GM21381 (cell line): ENCODE measurements around the gene NREP.
A peak's percentile ranks its signal among the peaks of the same experiment; 100 is the strongest.

Experiments
- ATAC-seq: cut with Tn5 transposase; IDR thresholded peaks from one replicate; pipeline ENCODE4 v1.9.1; 2021; ENCODE audit warnings: mild to moderate bottlenecking, moderate library complexity; ENCODE audit not compliant: unreplicated experiment

NREP gene

GRCh38 chr5:111756581-111757354, at the start of gene NREP:
Gene NREP, minus strand, starts transcription at chr5:111757194. Its CDS starts 1,422 bp downstream, at chr5:111755772.
- ATAC-seq, result peak; percentile 13

- ATAC-seq, result no peak
Measured at GRCh38 chr5:111806753-111807152, 49.8 kb upstream of the NREP start.

- no peak for ATAC-seq
Measured at GRCh38 chr5:111806156-111806555, 49.2 kb upstream of the NREP start.

DNA sequence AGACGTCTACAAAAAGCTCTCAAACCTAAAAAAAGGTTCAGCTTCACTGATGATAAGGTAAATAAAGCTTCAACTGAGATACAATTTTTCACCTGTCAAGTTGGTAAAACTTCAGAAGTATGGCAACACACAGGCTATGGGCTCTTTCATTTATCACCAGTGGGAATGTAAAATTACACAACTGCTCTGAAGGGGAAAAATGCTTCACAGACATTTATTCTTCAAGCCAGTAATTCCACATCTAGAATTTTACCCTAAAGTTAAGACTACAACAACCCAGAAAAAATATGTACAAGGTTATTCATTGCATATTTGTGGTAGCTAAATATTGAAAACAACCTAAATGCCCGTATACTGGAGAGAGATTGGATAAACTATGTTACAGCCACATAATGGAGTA, 48.1 kb upstream of the NREP start:
- ATAC-seq, result no peak

DNA sequence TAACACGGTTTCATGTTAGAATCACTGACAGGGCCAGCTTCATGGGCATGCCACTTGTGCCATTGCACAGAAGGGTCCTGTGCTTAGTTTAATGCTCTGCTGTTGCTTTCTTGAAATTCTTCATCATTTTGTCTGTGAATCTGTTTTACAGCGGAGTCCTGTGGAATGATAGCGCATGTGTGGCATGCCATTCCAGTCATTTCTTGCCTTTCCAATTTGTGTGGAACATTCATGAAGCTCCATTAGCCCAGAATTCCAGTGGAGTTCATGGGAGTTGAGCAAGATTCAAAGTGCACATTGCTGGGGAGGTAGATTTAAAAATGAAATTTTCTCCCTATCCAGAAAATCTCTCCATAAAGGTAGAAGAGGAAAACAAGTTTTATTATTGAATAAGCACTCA, 43.4 kb upstream of the NREP start:
- no peak for ATAC-seq

DNA sequence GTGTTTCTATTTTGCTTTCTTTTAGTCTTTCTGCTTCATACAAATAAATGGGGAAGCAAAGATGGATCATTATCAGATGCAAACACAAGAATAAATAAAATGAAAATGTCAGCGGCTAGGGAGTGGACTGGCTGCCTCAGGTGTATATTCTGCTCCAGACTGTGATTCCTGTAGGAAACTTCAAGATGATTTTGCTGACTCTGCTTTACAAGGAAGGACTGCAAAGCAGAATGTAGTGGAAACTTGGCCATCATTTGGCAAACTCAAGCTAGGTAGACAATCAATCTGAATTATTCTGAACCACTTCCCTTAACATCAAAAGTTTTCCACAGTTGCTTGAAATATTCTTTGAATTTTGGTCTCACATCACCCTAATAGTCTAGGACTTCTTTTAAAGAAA, 38.1 kb upstream of the NREP start:
- no peak for ATAC-seq

DNA sequence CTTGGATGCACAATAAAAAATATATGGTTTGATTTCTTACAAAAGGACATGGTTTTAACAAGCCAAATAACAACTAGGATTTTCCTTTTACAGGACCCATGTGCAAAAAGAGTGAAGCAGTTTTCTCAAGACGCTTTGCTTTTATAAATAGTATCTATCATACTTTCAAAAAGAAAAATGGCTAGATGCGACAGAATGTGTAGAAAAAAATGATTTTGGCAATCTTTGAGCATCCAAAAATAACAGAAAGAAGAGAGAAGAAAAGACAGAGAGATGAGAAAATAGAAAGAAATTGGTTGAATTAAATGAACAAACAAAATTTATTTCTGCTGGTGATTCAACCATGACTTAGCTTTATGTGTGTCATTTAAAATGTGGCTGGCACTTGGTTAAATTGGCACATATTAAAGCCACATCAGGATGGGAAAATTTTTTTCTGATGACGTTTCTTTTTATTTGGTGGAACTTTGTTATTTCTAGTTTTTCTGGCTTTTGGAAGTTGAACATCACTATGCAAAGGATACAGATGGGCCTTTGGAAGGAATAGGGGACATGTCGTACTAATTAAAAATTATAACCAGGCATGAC, 35.6 kb upstream of the NREP start:
- no peak for ATAC-seq

DNA sequence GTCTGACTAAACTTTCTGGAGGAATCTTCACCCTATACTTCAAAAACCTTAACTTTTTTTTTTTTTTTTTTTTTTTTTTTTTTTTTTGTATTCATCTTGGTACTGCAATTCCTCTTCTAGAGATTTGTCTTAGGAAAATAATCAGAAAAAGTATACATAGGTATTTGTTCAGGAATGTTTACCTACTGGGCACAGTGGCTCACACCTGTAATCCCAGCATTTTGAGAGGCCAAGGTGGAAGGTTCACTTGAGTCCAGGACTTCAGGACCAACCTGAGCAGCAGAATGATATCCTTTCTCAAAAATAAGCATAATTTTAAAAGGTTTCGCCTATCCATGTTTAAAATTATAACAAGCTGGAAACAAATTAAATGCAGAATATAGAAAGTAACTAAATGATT, 33.3 kb upstream of the NREP start:
- ATAC-seq, result no peak

DNA sequence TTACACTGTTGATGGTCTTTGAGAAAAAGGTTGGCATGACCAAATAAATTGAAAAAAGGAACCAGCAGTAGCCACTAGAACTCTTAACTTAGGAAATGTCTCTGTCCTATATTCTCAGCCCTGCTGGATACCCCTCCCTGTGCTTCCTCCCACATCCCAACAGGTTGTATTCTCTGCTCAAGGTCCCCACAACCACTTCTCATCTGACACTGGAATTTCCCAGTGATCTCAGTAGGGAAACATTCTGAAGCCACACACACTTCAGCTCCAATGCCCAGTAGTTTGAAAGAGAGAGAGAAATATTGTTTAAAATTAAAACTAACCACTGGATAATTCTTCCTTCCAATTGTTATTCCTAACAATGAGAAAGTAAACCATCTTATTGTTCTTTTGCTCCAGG, 30.0 kb upstream of the NREP start:
- ATAC-seq, result no peak

DNA sequence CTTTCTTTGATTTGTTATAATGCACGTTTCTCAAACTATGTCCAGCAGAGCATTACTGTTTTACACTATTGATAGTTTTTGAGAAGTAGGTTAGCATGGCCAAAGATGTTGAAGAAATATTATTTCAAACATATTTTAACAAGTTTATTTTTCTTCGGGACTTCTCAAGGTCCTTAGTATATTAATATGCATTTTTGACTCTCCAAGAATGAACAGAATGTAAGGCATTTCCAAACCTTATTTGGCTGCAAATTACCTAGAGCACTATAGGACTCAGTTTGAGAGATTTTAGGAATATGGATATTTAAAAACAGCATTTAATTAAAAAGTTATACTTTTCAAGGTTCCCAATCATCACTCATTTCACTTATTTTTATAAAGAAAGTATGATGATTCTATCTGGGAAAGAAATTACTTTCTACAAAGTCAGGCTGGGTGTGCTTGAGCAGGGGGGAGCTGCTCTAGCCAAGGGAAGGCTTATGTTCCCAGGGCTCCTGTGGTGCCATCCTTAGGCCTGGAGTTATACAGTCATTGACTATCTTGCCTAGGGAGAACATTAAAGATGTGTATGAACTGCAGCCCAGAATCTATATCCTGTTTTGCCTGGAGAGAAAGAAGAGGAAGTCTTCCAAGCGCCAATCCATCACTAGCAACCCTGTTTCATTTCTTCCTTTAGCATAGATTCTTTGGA, 27.6 kb upstream of the NREP start:
- ATAC-seq, result no peak

DNA sequence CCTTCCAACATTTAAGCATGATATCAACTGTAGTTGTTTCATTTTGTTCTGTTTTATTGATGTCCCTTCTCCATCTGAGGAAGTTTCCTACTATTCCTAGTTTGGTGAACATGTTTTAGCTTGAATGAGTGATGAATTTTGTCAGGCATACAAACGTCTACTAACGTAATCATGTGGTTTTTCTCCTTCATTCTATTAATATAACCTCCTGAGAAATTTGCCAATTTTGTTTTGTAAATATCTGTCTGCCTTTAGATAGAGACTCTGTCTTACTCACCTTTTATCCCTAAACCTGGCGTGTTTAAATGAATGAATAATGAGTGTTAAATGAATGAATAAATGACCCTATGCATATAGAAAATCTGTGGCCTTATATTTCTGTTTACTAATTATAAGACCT, 26.5 kb upstream of the NREP start:
- no peak for ATAC-seq

DNA sequence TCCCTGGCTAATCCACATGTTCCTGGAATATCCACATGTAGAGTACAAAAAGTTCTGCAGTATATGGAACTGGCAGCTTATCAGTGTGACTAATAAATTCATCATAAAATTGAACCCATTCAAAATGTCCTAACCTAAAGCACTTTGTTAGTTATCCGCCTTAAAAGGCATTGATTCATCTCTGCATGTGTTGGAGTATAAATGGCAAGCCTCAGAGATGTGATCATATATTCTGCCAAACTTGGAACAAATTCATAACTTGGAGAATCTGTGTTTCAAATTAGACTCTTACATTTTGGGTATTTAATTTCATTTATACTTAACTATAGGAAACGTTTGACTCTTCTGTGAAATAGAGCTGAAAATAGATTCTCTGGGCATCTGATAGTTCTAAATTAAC, 25.2 kb upstream of the NREP start:
- ATAC-seq, result no peak

DNA sequence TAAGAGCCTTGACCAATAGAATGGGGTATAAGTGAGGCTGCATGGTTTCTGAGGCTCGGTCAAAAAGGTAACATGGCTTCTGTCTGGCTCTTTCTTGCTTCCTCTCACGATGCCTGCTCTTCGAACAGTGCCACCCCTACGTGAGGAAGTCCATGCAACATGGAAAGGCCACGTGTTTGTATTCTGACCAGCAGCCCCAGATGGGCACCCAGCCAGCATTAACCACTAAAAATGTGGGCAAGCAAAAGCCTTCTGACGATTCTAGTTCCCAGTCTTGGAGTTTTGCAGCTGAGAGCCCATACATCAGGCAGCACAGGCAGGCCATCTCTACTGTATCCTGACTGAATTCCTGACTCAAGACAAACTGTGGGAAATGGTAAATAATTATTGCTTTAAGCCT, 24.2 kb upstream of the NREP start:
- no peak for ATAC-seq

DNA sequence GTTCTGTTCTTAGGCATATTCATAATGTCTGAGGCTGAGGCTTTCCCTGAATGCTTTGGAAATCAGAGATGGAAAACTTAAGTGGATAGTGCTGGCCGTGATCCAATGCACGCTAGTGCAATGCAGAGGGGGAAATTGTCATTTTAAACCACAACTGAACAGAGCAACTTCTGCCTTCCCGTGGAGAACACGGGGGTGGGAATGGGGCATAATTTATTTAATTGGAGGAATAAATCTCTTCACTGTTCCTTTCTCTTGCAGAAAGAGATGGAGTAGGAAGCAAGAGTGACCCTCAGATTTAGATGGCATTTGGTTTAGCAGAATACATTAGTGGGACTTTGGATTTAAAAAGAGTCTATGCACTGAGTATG, 22.9 kb upstream of the NREP start:
- no peak for ATAC-seq

DNA sequence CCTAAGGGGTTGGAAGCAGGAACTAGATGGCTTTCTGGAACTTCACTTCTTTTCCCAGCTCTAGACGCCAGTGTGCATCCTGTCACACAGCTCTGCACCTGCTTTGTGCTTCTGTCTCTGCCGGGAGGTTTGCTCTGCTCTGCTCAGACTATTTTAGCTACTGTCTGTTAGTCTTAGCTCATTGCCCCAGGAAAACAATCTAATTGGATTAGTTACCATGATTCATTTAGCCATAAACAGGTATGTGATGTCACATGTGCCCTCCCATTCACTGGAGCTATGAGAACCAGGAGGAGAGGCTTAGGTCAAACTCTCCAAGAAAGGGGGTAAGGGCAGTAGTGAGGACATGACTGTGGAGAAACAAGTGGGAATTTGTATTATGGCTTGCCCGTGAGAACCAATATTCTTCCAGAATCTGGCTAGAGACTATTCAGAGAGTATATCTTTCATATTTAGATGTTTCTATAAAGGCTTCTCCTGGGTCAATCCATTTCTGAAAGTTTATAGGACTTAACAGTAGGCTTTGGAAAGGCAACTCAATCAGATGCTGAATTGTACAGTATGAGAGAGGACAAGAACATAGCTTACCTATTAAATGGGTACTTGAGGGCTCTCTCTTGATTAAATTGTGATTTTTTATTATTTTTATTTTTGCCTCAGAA, 22.4 kb upstream of the NREP start:
- no peak for ATAC-seq

DNA sequence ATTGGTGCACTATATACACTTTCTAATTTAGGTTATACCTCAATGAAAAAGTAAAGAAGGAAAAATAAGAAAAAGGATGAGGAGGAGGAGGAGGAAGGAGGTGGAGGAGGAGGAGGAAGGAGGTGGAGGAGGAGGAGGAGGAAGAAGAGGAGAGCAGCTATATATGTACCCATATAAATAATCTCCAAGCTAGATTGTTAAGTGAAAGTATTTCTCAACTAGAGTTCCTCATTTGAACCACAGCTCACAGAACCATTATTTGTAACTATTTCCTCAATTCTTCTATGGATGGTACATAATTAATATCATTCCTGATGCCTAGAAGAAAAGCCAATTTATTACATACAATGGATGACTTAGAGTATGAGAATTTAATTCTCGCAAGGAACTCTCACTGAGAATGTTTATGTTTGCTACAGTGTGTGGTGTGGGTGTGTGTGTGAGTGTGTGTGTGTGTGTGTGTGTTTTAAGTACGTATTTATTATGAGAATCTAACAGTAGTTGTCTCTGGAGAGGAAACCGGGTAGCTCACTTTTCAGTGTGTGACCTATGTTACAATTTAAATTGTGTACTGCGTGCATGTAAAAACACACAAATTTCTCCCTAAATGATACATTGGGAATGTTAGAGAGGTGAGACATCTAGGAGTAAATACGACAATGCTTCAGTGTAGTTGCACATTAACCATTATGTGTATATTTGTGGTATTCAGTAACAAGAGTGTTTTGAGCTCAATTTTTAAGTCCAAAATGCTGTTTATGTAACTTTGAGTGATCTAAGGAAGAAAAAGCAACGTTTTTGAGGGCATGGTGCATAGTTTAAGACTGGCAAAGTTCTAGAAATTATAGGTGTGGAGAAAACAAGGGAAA, 20.2 kb upstream of the NREP start:
- no peak for ATAC-seq

GRCh38 chr5:111775224-111775623, 18.2 kb upstream of the NREP start:
- no peak for ATAC-seq

- ATAC-seq, result peak; percentile 40
Measured at GRCh38 chr5:111774525-111774924, 17.5 kb upstream of the NREP start.

- ATAC-seq, result no peak
Measured at GRCh38 chr5:111772456-111773122, 15.6 kb upstream of the NREP start.

DNA sequence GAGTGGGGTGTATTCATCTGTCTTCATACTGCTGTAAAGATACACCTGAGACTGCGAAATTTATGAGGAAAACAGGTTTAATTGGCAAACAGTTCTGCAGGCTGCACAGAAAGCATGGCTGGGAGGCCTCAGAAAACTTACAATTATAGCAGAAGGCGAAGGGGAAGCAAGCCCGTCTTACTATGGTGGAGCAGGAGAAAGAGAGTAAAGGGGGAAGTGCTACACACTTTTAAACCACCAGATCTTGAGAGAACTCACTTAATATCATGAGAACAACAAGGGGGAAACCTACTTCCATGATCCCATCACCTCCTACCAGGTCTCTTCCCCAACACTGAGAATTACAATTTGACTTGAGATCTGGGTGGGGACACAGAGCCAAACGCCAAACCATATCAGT, 12.5 kb upstream of the NREP start:
- ATAC-seq, result no peak
